ENCODE data around the gene VKORC1. TPM values are rescaled to one million over a fixed set of nuclear protein-coding genes. Genes with fewer than 3 reads are reported as not detected.

Gene VKORC1
- total RNA-seq, 4 donors from 2014 or later = 20.1 to 35.9 (median 32.9) TPM

- no peaks in the 10 kb centered on the region for H3K27me3 ChIP-seq
- TF ChIP-seq, protein P1, sequence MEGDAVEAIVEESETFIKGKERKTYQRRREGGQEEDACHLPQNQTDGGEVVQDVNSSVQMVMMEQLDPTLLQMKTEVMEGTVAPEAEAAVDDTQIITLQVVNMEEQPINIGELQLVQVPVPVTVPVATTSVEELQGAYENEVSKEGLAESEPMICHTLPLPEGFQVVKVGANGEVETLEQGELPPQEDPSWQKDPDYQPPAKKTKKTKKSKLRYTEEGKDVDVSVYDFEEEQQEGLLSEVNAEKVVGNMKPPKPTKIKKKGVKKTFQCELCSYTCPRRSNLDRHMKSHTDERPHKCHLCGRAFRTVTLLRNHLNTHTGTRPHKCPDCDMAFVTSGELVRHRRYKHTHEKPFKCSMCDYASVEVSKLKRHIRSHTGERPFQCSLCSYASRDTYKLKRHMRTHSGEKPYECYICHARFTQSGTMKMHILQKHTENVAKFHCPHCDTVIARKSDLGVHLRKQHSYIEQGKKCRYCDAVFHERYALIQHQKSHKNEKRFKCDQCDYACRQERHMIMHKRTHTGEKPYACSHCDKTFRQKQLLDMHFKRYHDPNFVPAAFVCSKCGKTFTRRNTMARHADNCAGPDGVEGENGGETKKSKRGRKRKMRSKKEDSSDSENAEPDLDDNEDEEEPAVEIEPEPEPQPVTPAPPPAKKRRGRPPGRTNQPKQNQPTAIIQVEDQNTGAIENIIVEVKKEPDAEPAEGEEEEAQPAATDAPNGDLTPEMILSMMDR (IDR thresholded peaks at IDR 0.05 in 4 of 5, conservative IDR thresholded peaks at IDR 0.05 in 1 of 5) = no peak
- no peak for TF ChIP-seq POLR2A (IDR thresholded peaks at IDR 0.05)
- peaks cover 42 to 50% of the 10 kb centered on the region in 2 donors for H3K4me1 ChIP-seq
- ATAC-seq (no peak), DNase-seq (peak in 1 of 2 donors; percentile 40)
- intact Hi-C loops (cut with DNase I; ENCODE audit: low total_unique reads) = no loop called here
- peaks cover 0 to 31% of the 10 kb centered on the region in 2 donors for H3K36me3 ChIP-seq
- H3K9me3 ChIP-seq = no peaks in the 10 kb centered on the region
- H3K27ac ChIP-seq = peak overlapping the region; percentile 85 to 100 (median 97)
- no peak overlapping the region for H3K4me3 ChIP-seq
- in situ Hi-C loops (cut with MboI; ENCODE audit: low sequenced_read_pairs in 4 of 4) = no loop called here
These were observed 15.8 kb upstream of the VKORC1 start for GRCh38 chr16:31110106-31111034.

DNA sequence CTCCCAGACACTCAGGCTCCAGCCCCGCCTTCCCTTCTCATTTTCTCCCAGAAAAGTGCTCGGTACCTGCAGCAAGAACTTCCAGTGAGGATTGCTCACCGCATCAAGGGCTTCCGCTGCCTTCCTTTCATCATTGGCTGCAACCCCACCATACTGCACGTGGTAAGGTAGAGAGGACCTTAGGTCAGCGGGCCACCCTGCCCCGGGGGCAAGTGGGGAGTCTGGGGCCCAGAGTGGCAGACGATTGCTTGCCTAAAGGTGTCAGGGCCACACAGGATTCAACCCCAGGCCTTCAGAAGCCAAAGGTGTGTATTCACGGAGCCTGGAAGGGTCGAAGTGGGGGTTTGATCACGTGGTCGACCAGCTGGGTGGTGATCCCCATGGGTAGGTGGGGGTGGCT, 15.0 kb upstream of the VKORC1 start:
- peaks cover 42 to 50% of the 10 kb centered on the region in 2 donors for H3K4me1 ChIP-seq
- TF ChIP-seq, protein P1 (IDR thresholded peaks at IDR 0.05 in 4 of 5, conservative IDR thresholded peaks at IDR 0.05 in 1 of 5) = no peak
- TF ChIP-seq POLR2A (IDR thresholded peaks at IDR 0.05) = no peak
- in situ Hi-C loops (cut with MboI; ENCODE audit: low sequenced_read_pairs in 4 of 4) (loop anchor here in 1 of 4 donors (10.0 kb wide), 1 partner anchor 335 kb away; the partner anchor contains the start of gene ZNF843), intact Hi-C loops (cut with DNase I; ENCODE audit: low total_unique reads) (loop anchor here (5.0 kb wide), 1 partner anchor 348 kb away; the partner anchor contains the start of gene ARMC5)
- no peaks in the 10 kb centered on the region for H3K27me3 ChIP-seq
- no peaks in the 10 kb centered on the region for H3K9me3 ChIP-seq
- H3K36me3 ChIP-seq = peaks cover 0 to 31% of the 10 kb centered on the region in 2 donors
- ATAC-seq (no peak), DNase-seq (no peak)
- peak overlapping the region; percentile 85 to 100 (median 97) for H3K27ac ChIP-seq
- H3K4me3 ChIP-seq = peak overlapping the region in 1 of 4 donors; percentile 74

- no peak for ATAC-seq
- Histone ChIP-seq H3K4me1 (peaks cover 42 to 50% of the 10 kb centered on the region in 2 donors), H3K36me3 (peaks cover 0 to 31% of the 10 kb centered on the region in 2 donors), H3K4me3 (peak overlapping the region; percentile 74 to 98 (median 92)), H3K9me3 (no peaks in the 10 kb centered on the region), H3K27ac (peak overlapping the region; percentile 85 to 100 (median 97)), H3K27me3 (no peaks in the 10 kb centered on the region)
- in situ Hi-C loops (cut with MboI; ENCODE audit: low sequenced_read_pairs in 4 of 4) (loop anchor here in 1 of 4 donors (10.0 kb wide), 1 partner anchor 336 kb away; the partner anchor contains the start of gene ZNF843), intact Hi-C loops (cut with DNase I; ENCODE audit: low total_unique reads) (loop anchor here (5.0 kb wide), 1 partner anchor 348 kb away; the partner anchor contains the start of gene ARMC5)
- DNase-seq = no peak
- no peak for TF ChIP-seq POLR2A (IDR thresholded peaks at IDR 0.05)
- TF ChIP-seq, protein P1 (IDR thresholded peaks at IDR 0.05 in 4 of 5, conservative IDR thresholded peaks at IDR 0.05 in 1 of 5) = no peak
These were observed 14.4 kb upstream of the VKORC1 start for GRCh38 chr16:31108794-31109558.

GRCh38 chr16:31108035-31108793, 13.6 kb upstream of the VKORC1 start, which contains the start of gene BCKDK:
Gene BCKDK, plus strand, starts transcription at chr16:31108386. Its CDS starts 838 bp downstream, at chr16:31109224.
- intact Hi-C loops (cut with DNase I; ENCODE audit: low total_unique reads) = loop anchor here (5.0 kb wide), 1 partner anchor 349 kb away; the partner anchor contains the start of gene ARMC5
- Histone ChIP-seq H3K4me1 (peaks cover 35 to 43% of the 10 kb centered on the region in 2 donors), H3K27me3 (no peaks in the 10 kb centered on the region), H3K4me3 (peak within 1 kb of the TSS; percentile 74 to 98 (median 92)), H3K36me3 (peaks cover 0 to 31% of the 10 kb centered on the region in 2 donors), H3K27ac (peak within 1 kb of the TSS; percentile 85 to 100 (median 97)), H3K9me3 (no peaks in the 10 kb centered on the region)
- peak; percentile 71 to 81 for TF ChIP-seq POLR2A (IDR thresholded peaks at IDR 0.05)
- TF ChIP-seq, protein P1 (IDR thresholded peaks at IDR 0.05 in 4 of 5, conservative IDR thresholded peaks at IDR 0.05 in 1 of 5) = no peak
- in situ Hi-C loops (cut with MboI; ENCODE audit: low sequenced_read_pairs in 4 of 4) = loop anchor here in 1 of 4 donors (10.0 kb wide), 1 partner anchor 337 kb away; the partner anchor contains the start of gene ZNF843
- peak; percentile 52 to 70 for DNase-seq
- ATAC-seq = peak; percentile 50
